Fibroblast of the aortic adventitia (primary cell): ENCODE measurements around the gene PEX11G. TPM values are rescaled to one million over a fixed set of nuclear protein-coding genes. Genes with fewer than 3 reads are reported as not detected.
A peak's percentile ranks its signal among the peaks of the same experiment; 100 is the strongest.

ENCODE experiments used
- DNase-seq: peaks from one replicate; pipeline ENCODE4 v3.0.0-alpha.2; 2010; ENCODE audit warnings: low read depth
- H3K4me3 ChIP-seq: 2 replicates; pipeline ENCODE4 v1.5.1; 2011; ENCODE audit warnings: low read depth, mild to moderate bottlenecking, control low read depth, low read length, moderate library complexity
- CTCF ChIP-seq: IDR thresholded peaks from 2 replicates; pipeline ENCODE4 v1.5.1; 2011; ENCODE audit warnings: mild to moderate bottlenecking, low read length, control low read depth, inconsistent platforms; ENCODE audit not compliant: insufficient read depth
- total RNA-seq: library from RNA; depleted of rRNA; stranded (reverse); fragments of >200 nt; gene quantifications from 2 replicates; pipeline ENCODE4 v1.2.3, GENCODE V29; 2012; ENCODE audit warnings: low replicate concordance

The PEX11G gene
- total RNA-seq, 1 donor: 1.6 TPM

DNA sequence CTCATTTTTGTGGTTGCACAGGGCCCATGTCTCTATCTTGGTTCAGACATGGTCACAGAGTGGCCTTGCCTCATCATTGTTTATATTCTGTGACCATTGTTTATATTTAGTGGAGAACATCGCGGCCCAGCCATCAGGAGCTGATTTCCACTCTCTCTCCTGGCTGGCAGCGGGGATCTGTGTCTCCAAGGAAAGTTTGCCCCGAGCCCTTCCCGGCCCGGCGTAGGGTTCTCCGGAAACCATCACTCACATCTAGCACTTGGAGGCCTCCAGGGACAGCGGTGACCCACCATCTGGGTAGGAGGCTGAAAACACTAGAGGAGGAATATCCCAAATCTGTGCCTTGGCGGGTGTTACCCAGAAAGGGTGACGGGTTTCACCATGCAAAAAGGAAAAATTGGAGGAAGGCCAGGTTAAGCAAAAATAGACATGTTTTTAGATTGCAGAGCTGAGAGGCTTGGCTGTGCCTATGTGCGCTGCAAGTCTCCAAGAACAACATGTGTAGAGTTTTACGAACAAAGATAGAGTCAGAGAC, 26.3 kb upstream of the PEX11G start:
- no peak for TF ChIP-seq CTCF
- H3K4me3 ChIP-seq: peak overlapping the region; percentile 67
- DNase-seq: peak; percentile 61

GRCh38 chr19:7513809-7514642, 25.2 kb upstream of the PEX11G start:
- TF ChIP-seq CTCF: no peak
- no peak overlapping the region for H3K4me3 ChIP-seq
- DNase-seq: no peak

DNA sequence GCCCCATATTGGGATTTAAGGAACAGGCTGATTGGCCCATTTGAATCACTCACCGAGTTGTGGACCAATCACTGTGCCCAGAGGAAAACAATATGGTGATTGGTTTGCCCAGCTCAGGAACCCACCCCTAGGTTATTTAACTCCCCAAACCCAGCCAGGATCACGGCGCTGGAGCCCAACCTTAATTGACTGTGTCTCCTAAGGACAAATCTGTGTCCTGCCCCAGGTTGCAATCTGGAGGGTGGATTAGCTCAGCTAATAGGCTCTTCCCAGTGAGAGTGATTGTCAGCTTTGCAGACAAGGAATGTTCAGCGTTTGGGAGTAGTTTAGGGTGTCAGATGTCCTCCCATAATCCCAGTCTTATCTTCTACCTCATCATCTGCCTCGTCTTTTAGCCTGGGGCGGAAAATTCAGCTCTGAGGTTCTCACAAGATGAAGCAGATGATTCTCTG, 23.6 kb upstream of the PEX11G start:
- no peak overlapping the region for H3K4me3 ChIP-seq
- DNase-seq: no peak
- no peak for TF ChIP-seq CTCF

- TF ChIP-seq CTCF: no peak
- no peak for DNase-seq
- no peak overlapping the region for H3K4me3 ChIP-seq
Measured at GRCh38 chr19:7509625-7510024, 20.8 kb upstream of the PEX11G start.

DNA sequence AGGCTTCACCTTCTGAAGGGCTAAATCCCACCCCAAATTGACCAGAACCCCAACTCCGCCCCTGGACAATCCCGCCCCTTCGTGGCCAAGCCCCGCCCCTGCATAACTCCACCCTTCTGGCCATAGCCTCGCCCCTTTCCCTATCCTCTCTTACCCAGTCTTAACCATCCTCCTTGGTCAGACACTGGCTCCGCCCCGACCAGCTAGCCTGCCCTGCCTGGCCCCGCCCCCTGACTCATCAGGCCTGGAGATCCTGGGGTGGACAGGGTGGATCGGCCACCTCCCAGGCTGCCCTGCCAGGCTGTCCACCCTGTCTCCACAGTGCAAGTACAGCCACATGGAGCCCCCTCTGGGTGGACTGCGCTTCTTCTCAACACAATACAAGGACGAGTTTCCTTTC, 19.0 kb upstream of the PEX11G start:
- H3K4me3 ChIP-seq: no peak overlapping the region
- TF ChIP-seq CTCF: no peak
- DNase-seq: peak; percentile 80

DNA sequence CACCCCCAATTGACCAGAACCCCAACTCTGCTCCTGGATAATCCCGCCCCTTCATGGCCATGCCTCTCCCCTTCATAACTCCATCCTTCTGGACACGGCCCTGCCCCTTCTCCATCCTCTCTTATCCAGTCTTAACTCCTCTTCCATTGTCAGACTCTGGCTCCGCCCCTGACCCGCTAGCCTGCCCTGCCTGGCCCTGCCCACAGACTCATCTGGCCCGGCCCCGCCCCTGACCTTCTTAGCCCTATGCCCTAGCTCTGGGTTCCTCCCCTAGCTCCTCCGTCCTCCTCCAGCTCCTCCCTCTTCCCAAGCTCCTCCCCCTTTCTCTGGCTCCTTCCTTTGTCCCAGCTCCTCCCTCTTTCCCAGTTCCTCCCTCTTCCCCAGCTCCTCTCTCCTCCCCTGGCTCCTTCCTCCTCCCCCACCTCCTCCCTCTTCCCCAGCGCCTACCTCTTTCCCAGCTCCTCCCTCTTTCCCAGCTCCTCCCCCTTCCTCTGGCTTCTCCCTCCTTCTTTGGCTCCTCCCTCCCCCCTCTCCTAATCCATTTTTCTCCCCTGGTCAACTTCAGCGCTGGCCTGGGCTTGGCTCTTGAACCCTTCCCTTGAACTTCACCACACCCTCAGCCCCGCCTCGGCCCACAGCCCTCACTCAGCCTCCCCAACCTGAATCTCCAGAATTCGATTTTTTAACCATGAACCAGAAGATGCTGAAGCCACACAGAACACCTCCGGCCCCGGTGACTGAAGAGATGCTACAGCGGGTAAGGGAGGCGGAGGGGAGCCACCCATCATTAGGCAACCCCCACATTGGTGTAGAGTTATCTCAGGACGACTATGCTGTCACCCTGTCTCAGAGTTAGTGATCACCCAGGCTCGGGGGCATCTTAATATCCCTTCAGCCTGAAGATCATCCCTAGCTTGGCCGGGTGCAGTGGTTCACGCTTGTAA, 17.8 kb upstream of the PEX11G start:
- no peak for TF ChIP-seq CTCF
- peak; percentile 85 for DNase-seq
- H3K4me3 ChIP-seq: no peak overlapping the region
